HCT116 (cell line): ENCODE measurements around the gene AAMP. TPM values are rescaled to one million over a fixed set of nuclear protein-coding genes. Genes with fewer than 3 reads are reported as not detected.

ENCODE experiments used
- ATAC-seq: fragments of 200-7000 bp; cut with Tn5 transposase; 2 replicates; pipeline ENCODE4 v1.9.1; 2020; ENCODE audit warnings: mild to moderate bottlenecking, moderate library complexity
- BruUV-seq: library from RNA; stranded (reverse); fragments of 400-500 nt; replicated peaks from 2 replicates; lab custom pipeline; 2021; lab: Mats Ljungman, UMichigan
- CTCF ChIA-PET: fragments of 300-600 bp; sonication (Branson Sonifier 250); formaldehyde crosslinking; loops from one replicate; lab custom pipeline; 2021; ENCODE audit warnings: antibody characterized with exemption; lab: Charles Lee
- POLR2A ChIA-PET: fragments of 300-600, 350-600 bp; sonication (Branson Sonifier 250); formaldehyde crosslinking; loops from one replicate; lab custom pipeline; 2021; ENCODE audit warnings: antibody characterized with exemption; lab: Charles Lee
- RAD21 ChIA-PET, 2 experiments: fragments of 300-600 bp; sonication (Branson Sonifier 250); formaldehyde crosslinking; loops; one replicate each; lab custom pipeline; 2023; ENCODE audit warnings: low total read pairs in 2 of 2; ENCODE audit not compliant: uncharacterized antibody in 2 of 2, unreplicated experiment in 2 of 2, low non-redundant PET in 1 of 2; lab: Charles Lee
- DNase-seq: peaks from one replicate; pipeline ENCODE4 v3.0.0-alpha.2; 2010; ENCODE audit warnings: low read depth, low spot score
- H2AFZ ChIP-seq: fragments of 200-600 bp; shearing (Covaris generic), sonication (generic); 2 replicates; pipeline ENCODE4 v1.6.1; 2017; ENCODE audit warnings: low read depth, mixed run types, mixed read lengths, antibody characterized with exemption, low read length; ENCODE audit not compliant: poor library complexity, severe bottlenecking
- H3K27ac ChIP-seq: 2 replicates; pipeline ENCODE4 v1.5.1; 2012; ENCODE audit warnings: low read depth, low read length
- H3K27me3 ChIP-seq: fragments of 200-600 bp; sonication (generic); 2 replicates; pipeline ENCODE4 v1.6.1; 2016; ENCODE audit warnings: mixed run types, low read length, mixed read lengths; ENCODE audit not compliant: insufficient read depth
- H3K36me3 ChIP-seq, 2 experiments: fragments of 200-500 bp in 1 of 2; fragments of 200-600 bp in 1 of 2; sonication (Bioruptor generic) in 1 of 2; sonication (generic) in 1 of 2; 2 replicates each; pipeline versions ENCODE4 v1.5.1 to v1.6.1; 2014 to 2016; ENCODE audit warnings: low read length in 2 of 2, inconsistent platforms in 1 of 2, mixed read lengths in 1 of 2, mixed run types in 1 of 2; ENCODE audit not compliant: insufficient read depth in 2 of 2, control insufficient read depth in 1 of 2
- H3K4me1 ChIP-seq, 2 experiments: fragments of 200-600 bp in 1 of 2; sonication (generic) in 1 of 2; 2 replicates each; pipeline versions ENCODE4 v1.5.1 to v1.6.1; 2012 to 2017; ENCODE audit warnings: low read length in 2 of 2, inconsistent platforms in 1 of 2, mild to moderate bottlenecking in 1 of 2, mixed read lengths in 1 of 2, mixed run types in 1 of 2, moderate library complexity in 1 of 2; ENCODE audit not compliant: insufficient read depth in 2 of 2, control insufficient read depth in 1 of 2
- H3K4me2 ChIP-seq: fragments of 200-600 bp; sonication (generic); 2 replicates; pipeline ENCODE4 v1.6.1; 2017; ENCODE audit warnings: mixed run types, low read length, mixed read lengths
- H3K4me3 ChIP-seq, 2 experiments: fragments of 200-600 bp in 1 of 2; sonication (generic) in 1 of 2; replicated peaks in 1 of 2; 2 replicates each; pipeline ENCODE4 v1.5.1; 2011 to 2016; ENCODE audit warnings: low read length in 2 of 2, control low read depth in 1 of 2, low read depth in 1 of 2, mild to moderate bottlenecking in 1 of 2, mixed read lengths in 1 of 2, mixed run types in 1 of 2
- H3K79me2 ChIP-seq: fragments of 200-600 bp; sonication (generic); 2 replicates; pipeline ENCODE4 v1.6.1; 2017; ENCODE audit warnings: mild to moderate bottlenecking, mixed run types, low read length, moderate library complexity, mixed read lengths; ENCODE audit not compliant: insufficient read depth
- H3K9ac ChIP-seq: fragments of 200-600 bp; sonication (generic); 2 replicates; pipeline ENCODE4 v1.6.1; 2016; ENCODE audit warnings: low read length, mixed read lengths
- H3K9me2 ChIP-seq: fragments of 200-600 bp; sonication (generic), shearing (Covaris generic); 2 replicates; pipeline ENCODE4 v1.6.1; 2017; ENCODE audit warnings: mixed run types, mild to moderate bottlenecking, moderate library complexity; ENCODE audit not compliant: insufficient read depth
- H3K9me3 ChIP-seq, 2 experiments: fragments of 200-500 bp in 1 of 2; fragments of 200-600 bp in 1 of 2; sonication (Bioruptor generic) in 1 of 2; sonication (generic) in 1 of 2; 2 replicates each; pipeline ENCODE4 v1.6.1; 2014 to 2017; ENCODE audit warnings: low read length in 2 of 2, mixed read lengths in 2 of 2, inconsistent platforms in 1 of 2, low read depth in 1 of 2, mild to moderate bottlenecking in 1 of 2, mixed run types in 1 of 2, moderate library complexity in 1 of 2; ENCODE audit not compliant: control insufficient read depth in 1 of 2, insufficient read depth in 1 of 2
- H4K20me1 ChIP-seq: fragments of 200-600 bp; sonication (generic), shearing (Covaris generic); 2 replicates; pipeline ENCODE4 v1.6.1; 2017; ENCODE audit warnings: mixed run types, mild to moderate bottlenecking, moderate library complexity; ENCODE audit not compliant: insufficient read depth
- CEBPB ChIP-seq: IDR thresholded peaks from 2 replicates; pipeline ENCODE4 v1.6.1; 2012; ENCODE audit warnings: low read depth
- EGR1 ChIP-seq: IDR thresholded peaks from 2 replicates; pipeline ENCODE4 v1.6.1; 2012; ENCODE audit warnings: low read depth
- ELF1 ChIP-seq: IDR thresholded peaks from 2 replicates; pipeline ENCODE4 v1.6.1; 2012; ENCODE audit warnings: low read depth, borderline replicate concordance
- EZH2phosphoT487 ChIP-seq: fragments of 200-600 bp; IDR thresholded peaks from 2 replicates; pipeline ENCODE4 v1.6.1; 2018; ENCODE audit warnings: antibody characterized with exemption, borderline replicate concordance
- FOSL1 ChIP-seq: IDR thresholded peaks from 2 replicates; pipeline ENCODE4 v1.6.1; 2012; ENCODE audit warnings: low read depth
- JUND ChIP-seq: IDR thresholded peaks from 2 replicates; pipeline ENCODE4 v1.6.1; 2012
- POLR2A ChIP-seq: IDR thresholded peaks from 2 replicates; pipeline ENCODE4 v1.7.0; 2011; ENCODE audit warnings: borderline replicate concordance; ENCODE audit not compliant: insufficient read depth, insufficient read length; ENCODE audit errors: extremely low read depth
- POLR2AphosphoS5 ChIP-seq: IDR thresholded peaks from 2 replicates; pipeline ENCODE4 v1.6.1; 2011; ENCODE audit warnings: mild to moderate bottlenecking, low read depth, low read length, moderate library complexity
- RAD21 ChIP-seq: IDR thresholded peaks from 2 replicates; pipeline ENCODE4 v1.6.1; 2012; ENCODE audit warnings: low read depth, mild to moderate bottlenecking
- SIN3A ChIP-seq: IDR thresholded peaks from 2 replicates; pipeline ENCODE4 v1.6.1; 2012; ENCODE audit warnings: low read depth
- SP1 ChIP-seq: IDR thresholded peaks from 2 replicates; pipeline ENCODE4 v1.6.1; 2012; ENCODE audit warnings: low read depth
- SRF ChIP-seq: IDR thresholded peaks from 2 replicates; pipeline ENCODE4 v1.6.1; 2012; ENCODE audit warnings: low read depth
- TCF7L2 ChIP-seq: IDR thresholded peaks from 2 replicates; pipeline ENCODE4 v1.7.0; 2011; ENCODE audit warnings: borderline replicate concordance, inconsistent platforms; ENCODE audit not compliant: insufficient read depth, insufficient read length; ENCODE audit errors: extremely low read depth
- intact Hi-C: fragments of 100-400 bp; cut with micrococcal nuclease; formaldehyde crosslinking; loops from 2 replicates; pipeline ENCODE4 v1.10.0; 2022
- total RNA-seq: library from RNA; stranded (reverse); gene quantifications from one replicate; pipeline ENCODE4 v1.2.1, GENCODE V29; 2021; ENCODE audit not compliant: unreplicated experiment
- TF ChIP-seq, protein P1 (sequence below): IDR thresholded peaks from 2 replicates; pipeline ENCODE4 v1.6.1; 2012
- TF ChIP-seq, protein P2 (sequence below): IDR thresholded peaks from 2 replicates; pipeline ENCODE4 v1.6.1; 2012
- TF ChIP-seq, protein P3 (sequence below), 3 experiments: fragments of 200-600 bp in 1 of 3; sonication (generic) in 1 of 3; IDR thresholded peaks in 2 of 3; conservative IDR thresholded peaks in 1 of 3; 2 replicates each; pipeline ENCODE4 v1.5.1; 2012 to 2017; ENCODE audit warnings: low read depth in 2 of 3, low read length in 2 of 3, antibody characterized with exemption in 1 of 3, borderline replicate concordance in 1 of 3, control low read depth in 1 of 3, mild to moderate bottlenecking in 1 of 3, mixed read lengths in 1 of 3, mixed run types in 1 of 3, moderate library complexity in 1 of 3; ENCODE audit not compliant: insufficient read depth in 1 of 3
- TF ChIP-seq, protein P4 (sequence below): IDR thresholded peaks from 2 replicates; pipeline ENCODE4 v1.6.1; 2012; ENCODE audit warnings: low read depth

Gene AAMP
- total RNA-seq, 1 experiment from 2014 or later: 111 TPM

DNA sequence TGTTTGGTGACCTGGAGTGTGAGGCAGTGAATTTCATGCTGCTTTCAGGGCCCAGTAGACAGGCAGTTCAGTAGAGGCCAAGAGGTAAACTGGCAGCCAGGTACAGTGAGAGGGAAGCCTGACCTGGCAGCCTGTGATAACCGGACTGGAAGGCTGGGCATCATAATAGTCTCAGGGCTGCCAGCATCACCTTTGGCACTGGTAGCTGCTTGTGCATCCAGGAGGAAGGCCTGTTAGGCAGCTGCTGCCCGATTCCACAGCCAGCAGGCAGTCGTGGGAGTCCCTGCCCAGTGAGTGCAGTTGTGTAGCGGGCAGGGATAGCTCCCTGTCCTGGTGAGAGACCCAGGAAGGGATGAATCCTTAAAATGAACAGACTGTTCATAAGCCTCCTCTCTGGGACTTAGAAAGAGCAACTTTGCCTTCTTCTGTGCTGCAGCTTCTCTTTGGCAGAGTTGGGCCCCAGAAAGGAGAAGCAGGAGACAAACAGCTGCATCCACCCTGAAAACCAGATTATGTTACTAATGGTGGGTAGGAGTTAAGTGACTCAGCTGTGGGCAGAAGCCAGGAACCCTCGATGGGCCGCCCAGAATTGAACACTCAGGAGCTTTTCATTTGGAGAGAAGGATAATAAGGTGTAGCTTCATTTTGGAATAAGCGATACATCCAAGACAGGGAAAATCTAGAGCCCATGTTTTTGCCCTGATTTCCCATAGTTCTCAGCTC lies 17.3 kb downstream of the AAMP start:
- Histone ChIP-seq H3K27me3 (no peaks in the 10 kb centered on the region), H3K4me2 (no peak overlapping the region), H3K4me3 (no peak overlapping the region), H3K36me3 (peaks cover 45 to 57% of the 10 kb centered on the region in 2 experiments; a peak in 3 of 4 replicates), H2AFZ (no peak overlapping the region), H3K9me2 (no peaks in the 10 kb centered on the region), H4K20me1 (no peaks in the 10 kb centered on the region), H3K4me1 (no peaks in the 10 kb centered on the region; a peak in 1 of 4 replicates), H3K27ac (no peak overlapping the region), H3K79me2 (no peaks in the 10 kb centered on the region), H3K9me3 (no peaks in the 10 kb centered on the region), H3K9ac (no peak overlapping the region)
- ChIA-PET RAD21 (no interaction called here), CTCF (interaction anchor here (0.9 kb wide), 1 partner anchor 9 kb away, joined by 3 read pairs; no protein-coding TSS in a partner anchor), POLR2A (no interaction called here)
- BruUV-seq: no TSS peak
- no peak for DNase-seq
- intact Hi-C loops: no loop called here
- ATAC-seq: no peak
- TF ChIP-seq, protein P1, sequence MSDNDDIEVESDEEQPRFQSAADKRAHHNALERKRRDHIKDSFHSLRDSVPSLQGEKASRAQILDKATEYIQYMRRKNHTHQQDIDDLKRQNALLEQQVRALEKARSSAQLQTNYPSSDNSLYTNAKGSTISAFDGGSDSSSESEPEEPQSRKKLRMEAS: no peak
- TF ChIP-seq RAD21 (no peak), JUND (no peak), EZH2phosphoT487 (no peak), POLR2AphosphoS5 (no peak), SRF (no peak), SP1 (no peak), TCF7L2 (no peak), EGR1 (no peak), POLR2A (no peak)
- TF ChIP-seq, all 23 proteins: peak for 0

GRCh38 chr2:218249691-218250090 lies 20.2 kb downstream of the AAMP start:
- Histone ChIP-seq H3K27ac (no peak overlapping the region), H3K79me2 (no peaks in the 10 kb centered on the region), H3K9me2 (no peaks in the 10 kb centered on the region), H3K36me3 (peaks cover 49 to 57% of the 10 kb centered on the region in 2 experiments; a peak in 3 of 4 replicates), H3K9ac (no peak overlapping the region), H3K4me3 (no peak overlapping the region), H3K9me3 (no peaks in the 10 kb centered on the region), H3K27me3 (no peaks in the 10 kb centered on the region), H2AFZ (no peak overlapping the region), H3K4me1 (no peaks in the 10 kb centered on the region)
- CTCF ChIA-PET: no interaction called here
- POLR2A ChIA-PET: no interaction called here
- intact Hi-C loops: no loop called here
- DNase-seq: no peak
- ATAC-seq: no peak
- RAD21 ChIA-PET: no interaction called here
- TF ChIP-seq ELF1 (no peak), CEBPB (no peak), FOSL1 (no peak), SIN3A (no peak), EZH2phosphoT487 (no peak)
- TF ChIP-seq, protein P2, sequence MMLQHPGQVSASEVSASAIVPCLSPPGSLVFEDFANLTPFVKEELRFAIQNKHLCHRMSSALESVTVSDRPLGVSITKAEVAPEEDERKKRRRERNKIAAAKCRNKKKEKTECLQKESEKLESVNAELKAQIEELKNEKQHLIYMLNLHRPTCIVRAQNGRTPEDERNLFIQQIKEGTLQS: no peak
- TF ChIP-seq, protein P3, sequence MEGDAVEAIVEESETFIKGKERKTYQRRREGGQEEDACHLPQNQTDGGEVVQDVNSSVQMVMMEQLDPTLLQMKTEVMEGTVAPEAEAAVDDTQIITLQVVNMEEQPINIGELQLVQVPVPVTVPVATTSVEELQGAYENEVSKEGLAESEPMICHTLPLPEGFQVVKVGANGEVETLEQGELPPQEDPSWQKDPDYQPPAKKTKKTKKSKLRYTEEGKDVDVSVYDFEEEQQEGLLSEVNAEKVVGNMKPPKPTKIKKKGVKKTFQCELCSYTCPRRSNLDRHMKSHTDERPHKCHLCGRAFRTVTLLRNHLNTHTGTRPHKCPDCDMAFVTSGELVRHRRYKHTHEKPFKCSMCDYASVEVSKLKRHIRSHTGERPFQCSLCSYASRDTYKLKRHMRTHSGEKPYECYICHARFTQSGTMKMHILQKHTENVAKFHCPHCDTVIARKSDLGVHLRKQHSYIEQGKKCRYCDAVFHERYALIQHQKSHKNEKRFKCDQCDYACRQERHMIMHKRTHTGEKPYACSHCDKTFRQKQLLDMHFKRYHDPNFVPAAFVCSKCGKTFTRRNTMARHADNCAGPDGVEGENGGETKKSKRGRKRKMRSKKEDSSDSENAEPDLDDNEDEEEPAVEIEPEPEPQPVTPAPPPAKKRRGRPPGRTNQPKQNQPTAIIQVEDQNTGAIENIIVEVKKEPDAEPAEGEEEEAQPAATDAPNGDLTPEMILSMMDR (IDR thresholded peaks at IDR 0.05 in 2 of 3, conservative IDR thresholded peaks at IDR 0.05 in 1 of 3; ENCODE audit: borderline replicate concordance in 1 of 3, insufficient read depth in 1 of 3, low read depth in 2 of 3, low read length in 2 of 3): no peak
- TF ChIP-seq, protein P4, sequence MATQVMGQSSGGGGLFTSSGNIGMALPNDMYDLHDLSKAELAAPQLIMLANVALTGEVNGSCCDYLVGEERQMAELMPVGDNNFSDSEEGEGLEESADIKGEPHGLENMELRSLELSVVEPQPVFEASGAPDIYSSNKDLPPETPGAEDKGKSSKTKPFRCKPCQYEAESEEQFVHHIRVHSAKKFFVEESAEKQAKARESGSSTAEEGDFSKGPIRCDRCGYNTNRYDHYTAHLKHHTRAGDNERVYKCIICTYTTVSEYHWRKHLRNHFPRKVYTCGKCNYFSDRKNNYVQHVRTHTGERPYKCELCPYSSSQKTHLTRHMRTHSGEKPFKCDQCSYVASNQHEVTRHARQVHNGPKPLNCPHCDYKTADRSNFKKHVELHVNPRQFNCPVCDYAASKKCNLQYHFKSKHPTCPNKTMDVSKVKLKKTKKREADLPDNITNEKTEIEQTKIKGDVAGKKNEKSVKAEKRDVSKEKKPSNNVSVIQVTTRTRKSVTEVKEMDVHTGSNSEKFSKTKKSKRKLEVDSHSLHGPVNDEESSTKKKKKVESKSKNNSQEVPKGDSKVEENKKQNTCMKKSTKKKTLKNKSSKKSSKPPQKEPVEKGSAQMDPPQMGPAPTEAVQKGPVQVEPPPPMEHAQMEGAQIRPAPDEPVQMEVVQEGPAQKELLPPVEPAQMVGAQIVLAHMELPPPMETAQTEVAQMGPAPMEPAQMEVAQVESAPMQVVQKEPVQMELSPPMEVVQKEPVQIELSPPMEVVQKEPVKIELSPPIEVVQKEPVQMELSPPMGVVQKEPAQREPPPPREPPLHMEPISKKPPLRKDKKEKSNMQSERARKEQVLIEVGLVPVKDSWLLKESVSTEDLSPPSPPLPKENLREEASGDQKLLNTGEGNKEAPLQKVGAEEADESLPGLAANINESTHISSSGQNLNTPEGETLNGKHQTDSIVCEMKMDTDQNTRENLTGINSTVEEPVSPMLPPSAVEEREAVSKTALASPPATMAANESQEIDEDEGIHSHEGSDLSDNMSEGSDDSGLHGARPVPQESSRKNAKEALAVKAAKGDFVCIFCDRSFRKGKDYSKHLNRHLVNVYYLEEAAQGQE: no peak
- TF ChIP-seq, all 23 proteins: peak for 0
- BruUV-seq: no TSS peak
- H3K4me2 ChIP-seq: no peak overlapping the region
- H4K20me1 ChIP-seq: no peaks in the 10 kb centered on the region
